Gastrocnemius medialis (tissue), 4 donors: Measurements from ENCODE around the gene ADAM12.

Experiments used
- POLR2A ChIP-seq, 2 donors: fragments of 450-650 bp; IDR thresholded peaks; one replicate each; pipeline ENCODE4 v1.6.1; 2017; ENCODE audit warnings: antibody characterized with exemption in 2 of 2, mild to moderate bottlenecking in 2 of 2, moderate library complexity in 2 of 2
- TF ChIP-seq, protein P1 (sequence below), 5 experiments: fragments of 450-650 bp in 3 of 5; fragments of 200-600 bp in 2 of 5; sonication (generic) in 2 of 5; IDR thresholded peaks in 4 of 5; conservative IDR thresholded peaks in 1 of 5; 1 replicate in 4 of 5; 2 replicates in 1 of 5; pipeline ENCODE4 v1.5.1; 2016 to 2019; ENCODE audit warnings: antibody characterized with exemption in 5 of 5, mild to moderate bottlenecking in 3 of 5, moderate library complexity in 3 of 5

DNA sequence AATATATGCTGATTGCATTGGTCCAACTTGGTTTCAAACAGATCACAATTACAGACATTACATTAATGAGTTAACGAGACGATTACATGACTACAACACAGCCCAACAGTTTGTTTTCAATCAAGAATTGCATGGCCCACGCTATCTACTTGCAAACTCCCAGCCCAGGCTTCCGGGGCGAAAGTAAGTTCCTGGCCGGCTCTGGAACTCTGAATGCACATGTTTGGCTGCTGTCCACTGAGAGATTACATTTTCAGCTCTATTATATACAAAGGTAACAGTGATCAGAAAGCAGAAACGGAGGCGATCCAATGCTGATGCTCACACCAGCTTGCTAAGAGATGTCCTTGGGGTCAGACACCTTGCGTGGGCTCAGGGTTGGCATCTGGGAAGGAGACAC, 285.6 kb downstream of the ADAM12 start:
- TF ChIP-seq, protein P1, sequence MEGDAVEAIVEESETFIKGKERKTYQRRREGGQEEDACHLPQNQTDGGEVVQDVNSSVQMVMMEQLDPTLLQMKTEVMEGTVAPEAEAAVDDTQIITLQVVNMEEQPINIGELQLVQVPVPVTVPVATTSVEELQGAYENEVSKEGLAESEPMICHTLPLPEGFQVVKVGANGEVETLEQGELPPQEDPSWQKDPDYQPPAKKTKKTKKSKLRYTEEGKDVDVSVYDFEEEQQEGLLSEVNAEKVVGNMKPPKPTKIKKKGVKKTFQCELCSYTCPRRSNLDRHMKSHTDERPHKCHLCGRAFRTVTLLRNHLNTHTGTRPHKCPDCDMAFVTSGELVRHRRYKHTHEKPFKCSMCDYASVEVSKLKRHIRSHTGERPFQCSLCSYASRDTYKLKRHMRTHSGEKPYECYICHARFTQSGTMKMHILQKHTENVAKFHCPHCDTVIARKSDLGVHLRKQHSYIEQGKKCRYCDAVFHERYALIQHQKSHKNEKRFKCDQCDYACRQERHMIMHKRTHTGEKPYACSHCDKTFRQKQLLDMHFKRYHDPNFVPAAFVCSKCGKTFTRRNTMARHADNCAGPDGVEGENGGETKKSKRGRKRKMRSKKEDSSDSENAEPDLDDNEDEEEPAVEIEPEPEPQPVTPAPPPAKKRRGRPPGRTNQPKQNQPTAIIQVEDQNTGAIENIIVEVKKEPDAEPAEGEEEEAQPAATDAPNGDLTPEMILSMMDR (IDR thresholded peaks at IDR 0.05 in 4 of 5, conservative IDR thresholded peaks at IDR 0.05 in 1 of 5): no peak
- no peak for TF ChIP-seq POLR2A (IDR thresholded peaks at IDR 0.05)
